Pons (tissue), 1 donor: ENCODE results near the gene SMARCA2.
A peak's percentile ranks its signal among the peaks of the same experiment; 100 is the strongest.

ENCODE experiments used
- DNase-seq: peaks from one replicate; pipeline ENCODE4 v3.0.0-alpha.2; 2016; ENCODE audit warnings: low spot score

The SMARCA2 gene

DNA sequence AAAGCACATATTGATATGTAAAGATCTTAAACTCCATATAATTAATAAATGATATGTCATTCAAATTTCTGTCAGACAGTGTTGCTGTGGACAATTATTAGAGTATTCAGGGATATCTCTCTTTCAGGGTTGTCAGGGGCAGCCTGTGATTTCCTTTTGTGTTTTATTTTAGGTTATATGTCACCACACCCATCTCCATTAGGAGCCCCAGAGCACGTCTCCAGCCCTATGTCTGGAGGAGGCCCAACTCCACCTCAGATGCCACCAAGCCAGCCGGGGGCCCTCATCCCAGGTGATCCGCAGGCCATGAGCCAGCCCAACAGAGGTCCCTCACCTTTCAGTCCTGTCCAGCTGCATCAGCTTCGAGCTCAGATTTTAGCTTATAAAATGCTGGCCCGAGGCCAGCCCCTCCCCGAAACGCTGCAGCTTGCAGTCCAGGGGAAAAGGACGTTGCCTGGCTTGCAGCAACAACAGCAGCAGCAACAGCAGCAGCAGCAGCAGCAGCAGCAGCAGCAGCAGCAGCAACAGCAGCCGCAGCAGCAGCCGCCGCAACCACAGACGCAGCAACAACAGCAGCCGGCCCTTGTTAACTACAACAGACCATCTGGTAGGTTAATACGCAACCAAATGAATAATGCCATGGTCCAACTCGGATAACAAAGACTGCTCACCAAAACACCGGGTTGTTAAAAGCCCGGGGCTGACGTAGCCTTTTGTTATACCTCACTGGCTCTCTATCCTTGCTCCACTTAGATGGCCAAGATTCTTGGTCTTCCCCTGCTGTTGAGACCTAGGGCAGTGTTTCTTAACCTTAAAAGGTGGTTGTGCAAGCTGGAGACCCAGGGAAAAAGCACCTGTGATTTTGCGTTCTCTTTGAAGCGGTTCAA lies 24.4 kb downstream of the SMARCA2 start:
- no peak for DNase-seq

- DNase-seq: no peak
Observed at GRCh38 chr9:2040828-2041227, 25.7 kb downstream of the SMARCA2 start.

GRCh38 chr9:2041736-2042135 lies 26.6 kb downstream of the SMARCA2 start:
- no peak for DNase-seq

DNA sequence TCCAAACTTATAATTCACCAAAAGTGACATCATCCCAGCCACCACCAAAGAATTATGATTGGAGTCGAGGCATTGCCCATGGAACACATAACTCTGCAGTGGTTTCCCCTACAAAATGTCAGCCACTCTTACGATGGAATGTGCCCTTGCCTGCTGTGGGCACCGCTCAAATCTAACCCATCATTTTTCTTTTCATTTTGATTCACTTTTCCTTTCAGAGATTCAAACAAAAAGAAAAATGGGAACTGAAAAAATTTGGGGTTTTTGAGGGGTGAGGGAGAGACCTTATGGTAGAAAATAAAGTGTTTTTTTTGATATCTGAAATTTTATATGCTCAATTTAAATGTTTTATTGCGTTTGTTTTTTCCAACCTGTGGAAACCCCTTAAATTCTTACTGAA lies 28.1 kb downstream of the SMARCA2 start:
- no peak for DNase-seq

- DNase-seq: no peak
Observed at GRCh38 chr9:2043881-2044462, 28.8 kb downstream of the SMARCA2 start.

DNA sequence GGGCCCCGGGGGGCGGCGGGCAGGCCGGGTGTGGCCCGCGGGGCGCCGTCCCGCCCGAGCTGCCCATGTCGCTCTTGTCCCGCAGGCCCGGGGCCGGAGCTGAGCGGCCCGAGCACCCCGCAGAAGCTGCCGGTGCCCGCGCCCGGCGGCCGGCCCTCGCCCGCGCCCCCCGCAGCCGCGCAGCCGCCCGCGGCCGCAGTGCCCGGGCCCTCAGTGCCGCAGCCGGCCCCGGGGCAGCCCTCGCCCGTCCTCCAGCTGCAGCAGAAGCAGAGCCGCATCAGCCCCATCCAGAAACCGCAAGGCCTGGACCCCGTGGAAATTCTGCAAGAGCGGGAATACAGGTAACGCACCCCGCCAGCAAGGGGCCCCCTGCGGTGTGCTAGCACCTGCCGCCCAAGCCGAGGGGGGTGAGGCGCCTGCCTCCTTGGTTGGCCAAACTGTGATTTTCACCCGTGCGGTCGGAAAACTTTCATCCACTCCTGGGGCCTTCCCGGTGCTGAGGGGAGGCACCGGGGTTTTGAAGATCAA lies 32.1 kb downstream of the SMARCA2 start:
- no peak for DNase-seq

DNA sequence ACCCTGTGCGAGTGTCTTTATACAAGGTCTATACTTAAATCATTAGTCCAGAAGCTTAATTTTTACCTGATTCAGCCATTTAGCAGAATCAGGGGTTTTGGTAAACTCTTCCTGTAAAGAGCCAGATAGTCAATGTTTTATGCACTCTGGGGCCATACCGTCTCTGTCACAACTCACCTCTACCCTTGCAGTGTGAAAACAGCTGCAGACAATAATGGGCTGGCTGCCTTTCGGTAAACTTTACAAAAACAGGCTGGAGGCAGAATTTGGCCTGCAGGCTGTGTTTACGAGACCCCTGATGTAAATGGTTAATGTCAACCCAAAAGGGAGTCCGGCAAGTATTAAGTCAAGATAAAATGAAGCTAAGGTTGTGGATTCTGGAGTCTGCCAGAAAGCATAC lies 32.8 kb downstream of the SMARCA2 start:
- DNase-seq: no peak

DNA sequence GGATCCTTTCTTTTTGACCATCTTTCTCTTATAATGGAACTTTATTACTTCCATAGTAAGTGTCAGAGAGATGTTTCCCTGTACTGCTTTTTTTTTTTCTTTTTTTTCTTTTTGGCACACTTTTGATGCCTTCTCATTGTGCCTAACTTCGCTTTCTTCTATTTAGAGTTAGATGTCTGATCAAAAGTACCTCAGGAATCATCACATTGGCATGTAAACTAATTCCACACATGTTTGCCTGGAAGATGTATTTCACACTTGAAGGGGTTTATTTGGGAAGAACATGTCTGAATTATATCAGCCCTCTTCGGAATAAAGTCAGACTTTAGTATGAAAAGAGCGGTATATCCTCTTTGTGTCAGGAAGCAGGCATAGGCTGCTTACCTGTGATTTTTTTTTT lies 35.1 kb downstream of the SMARCA2 start:
- no peak for DNase-seq

GRCh38 chr9:2053883-2054845 lies 39.0 kb downstream of the SMARCA2 start:
- peak; percentile 85 for DNase-seq

- peak; percentile 20 for DNase-seq
Observed at GRCh38 chr9:2055203-2055658, 40.1 kb downstream of the SMARCA2 start.

GRCh38 chr9:2059274-2059929 lies 44.3 kb downstream of the SMARCA2 start:
- no peak for DNase-seq

DNA sequence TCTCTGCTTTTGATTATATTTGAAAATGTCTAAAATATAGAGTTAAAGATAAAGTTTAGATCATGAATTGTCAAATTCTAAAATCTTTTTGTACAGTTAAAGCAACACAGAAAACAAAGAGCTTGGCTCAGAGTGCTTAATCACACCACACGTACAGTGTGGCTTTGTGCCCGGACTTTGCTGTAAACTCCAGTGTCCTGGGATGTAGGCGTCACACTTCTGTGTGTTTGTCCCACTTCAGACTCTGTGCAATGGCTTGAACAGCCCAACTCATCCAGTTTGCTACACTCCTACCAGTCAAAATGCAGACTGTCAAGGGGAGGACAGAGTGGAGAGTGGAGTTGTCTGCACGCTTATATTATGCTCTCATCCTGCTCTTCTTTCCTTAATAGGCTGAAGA lies 45.3 kb downstream of the SMARCA2 start:
- no peak for DNase-seq

DNA sequence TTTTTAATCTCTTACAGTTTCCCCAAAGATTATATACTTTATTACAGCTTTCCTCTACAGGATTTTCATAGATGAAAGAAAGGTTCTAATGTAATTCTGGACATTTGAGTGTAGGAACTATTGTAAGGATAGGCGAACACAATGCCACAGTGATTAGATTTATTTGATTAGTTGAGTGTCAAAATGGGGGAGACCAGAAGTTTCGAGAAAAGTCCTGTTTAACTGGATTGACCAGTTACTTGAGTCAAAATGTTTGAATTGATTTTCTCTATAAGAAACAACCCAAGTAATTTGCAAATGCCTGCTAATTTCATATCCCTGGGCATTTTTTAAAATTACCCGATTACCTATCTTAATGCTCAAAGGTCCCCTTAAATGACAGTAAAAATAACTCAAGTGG lies 50.6 kb downstream of the SMARCA2 start:
- no peak for DNase-seq

- peak; percentile 38 for DNase-seq
Observed at GRCh38 chr9:2066312-2067273, 51.4 kb downstream of the SMARCA2 start.

- DNase-seq: no peak
Observed at GRCh38 chr9:2072752-2073405, 57.7 kb downstream of the SMARCA2 start.

- DNase-seq: no peak
Observed at GRCh38 chr9:2082772-2083171, 67.6 kb downstream of the SMARCA2 start.

- DNase-seq: no peak
Observed at GRCh38 chr9:2083479-2083878, 68.3 kb downstream of the SMARCA2 start.

- DNase-seq: peak; percentile 44
Observed at GRCh38 chr9:2085716-2086115, 70.6 kb downstream of the SMARCA2 start.

DNA sequence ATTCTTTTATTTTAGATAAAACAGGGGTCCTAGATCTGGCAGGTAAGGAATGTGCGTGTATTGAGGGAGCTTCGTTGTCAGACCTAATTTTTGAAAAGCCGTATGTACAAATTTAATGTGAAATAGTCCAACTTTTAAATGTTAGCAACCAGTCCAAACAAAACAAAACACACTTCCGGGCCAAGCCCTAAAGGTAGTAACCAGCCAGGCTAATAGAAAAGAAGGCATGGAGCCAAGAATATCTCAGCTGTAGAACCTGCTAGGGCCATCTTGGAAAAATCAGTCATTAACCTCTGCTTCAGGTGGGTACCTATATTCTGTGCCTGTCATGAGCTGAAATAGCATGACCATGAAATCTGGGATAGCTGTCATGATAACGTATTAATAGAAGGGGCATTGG lies 71.0 kb downstream of the SMARCA2 start:
- DNase-seq: no peak

- DNase-seq: no peak
Observed at GRCh38 chr9:2086971-2087370, 71.8 kb downstream of the SMARCA2 start.
